HepG2 (cell line): ENCODE measurements around the gene MAP3K3. TPM values are rescaled to one million over a fixed set of nuclear protein-coding genes. Genes with fewer than 3 reads are reported as not detected.

Experiments used
- CBX1 ChIP-seq: IDR thresholded peaks from one replicate; pipeline ENCODE4 v1.6.1; 2016; ENCODE audit warnings: antibody characterized with exemption, low read depth
- CCAR2 ChIP-seq: fragments of 200-400 bp; formaldehyde crosslinking; optimal IDR thresholded peaks from 2 replicates; pipeline ENCODE3; 2018; ENCODE audit warnings: low read depth, mild to moderate bottlenecking, low read length, moderate library complexity
- EED ChIP-seq: sonication (generic); formaldehyde crosslinking; IDR thresholded peaks from 2 replicates; pipeline ENCODE4 v1.5.0; 2020; ENCODE audit warnings: mild to moderate bottlenecking, missing genetic modification reagents
- KLF6 ChIP-seq: IDR thresholded peaks from 2 replicates; pipeline ENCODE4 v1.8.0; 2016; ENCODE audit warnings: missing biosample characterization, missing genetic modification reagents
- NFKB2 ChIP-seq: sonication (generic); formaldehyde crosslinking; IDR thresholded peaks from 2 replicates; pipeline ENCODE4 v1.4.0; 2020; ENCODE audit warnings: missing genetic modification reagents, borderline replicate concordance
- TCF7L2 ChIP-seq: IDR thresholded peaks from 2 replicates; pipeline ENCODE4 v1.6.1; 2011; ENCODE audit warnings: mild to moderate bottlenecking, low read depth, low read length, moderate library complexity
- YY1 ChIP-seq: IDR thresholded peaks from 2 replicates; pipeline ENCODE4 v1.6.1; 2011; ENCODE audit warnings: low read length, low read depth, moderate library complexity, mild to moderate bottlenecking; ENCODE audit not compliant: insufficient read depth, insufficient replicate concordance
- ZNF253 ChIP-seq: sonication (generic); formaldehyde crosslinking; IDR thresholded peaks from 2 replicates; pipeline ENCODE4 v1.8.0; 2022; ENCODE audit warnings: mild to moderate bottlenecking, missing genetic modification reagents, borderline replicate concordance
- ZNF672 ChIP-seq: sonication (generic); formaldehyde crosslinking; IDR thresholded peaks from 2 replicates; pipeline ENCODE4 v1.8.1; 2022; ENCODE audit warnings: missing genetic modification reagents
- polyA plus RNA-seq, 8 experiments: library from polyadenylated mRNA; depleted of rRNA in 3 of 8; stranded (reverse) in 7 of 8; unstranded in 1 of 8; fragments of >200 nt; fragmentation: Illumina TruSeq in 4 of 8; extraction: Trizol in 4 of 8; gene quantifications; 2 replicates each; pipeline versions ENCODE4 v1.2.1 to v1.2.3, GENCODE V29; 2011 to 2016; ENCODE audit warnings: low read depth in 4 of 8, missing spikeins in 1 of 8, mixed read lengths in 1 of 8; ENCODE audit not compliant: insufficient read depth in 1 of 8
- total RNA-seq, 5 experiments: library from RNA; depleted of rRNA; stranded (reverse); fragments of >200 nt; fragmentation: Illumina TruSeq; extraction: Trizol; gene quantifications; 2 replicates each; pipeline ENCODE4 v1.2.3, GENCODE V29; 2016; ENCODE audit warnings: low read depth in 1 of 5
- TF ChIP-seq, protein P1 (sequence below): IDR thresholded peaks from 2 replicates; pipeline ENCODE4 v1.6.1; 2012; ENCODE audit warnings: low read length, improper control_type of control experiment
- TF ChIP-seq, protein P2 (sequence below): sonication (generic); formaldehyde crosslinking; IDR thresholded peaks from 2 replicates; pipeline ENCODE4 v1.5.1; 2020; ENCODE audit warnings: missing genetic modification reagents, mild to moderate bottlenecking, borderline replicate concordance
- TF ChIP-seq, protein P3 (sequence below): sonication (generic); formaldehyde crosslinking; IDR thresholded peaks from 2 replicates; pipeline ENCODE4 v1.5.0; 2020; ENCODE audit warnings: mild to moderate bottlenecking, missing genetic modification reagents
- TF ChIP-seq, protein P4 (sequence below): sonication (generic); formaldehyde crosslinking; IDR thresholded peaks from 2 replicates; pipeline ENCODE4 v1.4.0; 2020; ENCODE audit warnings: missing genetic modification reagents

MAP3K3 gene
- total and polyA plus RNA-seq, 2 of the 13 experiments (the other 11 are each of a cell fraction or from before 2014, with no cell fraction given): 17.7 to 21.8 TPM

DNA sequence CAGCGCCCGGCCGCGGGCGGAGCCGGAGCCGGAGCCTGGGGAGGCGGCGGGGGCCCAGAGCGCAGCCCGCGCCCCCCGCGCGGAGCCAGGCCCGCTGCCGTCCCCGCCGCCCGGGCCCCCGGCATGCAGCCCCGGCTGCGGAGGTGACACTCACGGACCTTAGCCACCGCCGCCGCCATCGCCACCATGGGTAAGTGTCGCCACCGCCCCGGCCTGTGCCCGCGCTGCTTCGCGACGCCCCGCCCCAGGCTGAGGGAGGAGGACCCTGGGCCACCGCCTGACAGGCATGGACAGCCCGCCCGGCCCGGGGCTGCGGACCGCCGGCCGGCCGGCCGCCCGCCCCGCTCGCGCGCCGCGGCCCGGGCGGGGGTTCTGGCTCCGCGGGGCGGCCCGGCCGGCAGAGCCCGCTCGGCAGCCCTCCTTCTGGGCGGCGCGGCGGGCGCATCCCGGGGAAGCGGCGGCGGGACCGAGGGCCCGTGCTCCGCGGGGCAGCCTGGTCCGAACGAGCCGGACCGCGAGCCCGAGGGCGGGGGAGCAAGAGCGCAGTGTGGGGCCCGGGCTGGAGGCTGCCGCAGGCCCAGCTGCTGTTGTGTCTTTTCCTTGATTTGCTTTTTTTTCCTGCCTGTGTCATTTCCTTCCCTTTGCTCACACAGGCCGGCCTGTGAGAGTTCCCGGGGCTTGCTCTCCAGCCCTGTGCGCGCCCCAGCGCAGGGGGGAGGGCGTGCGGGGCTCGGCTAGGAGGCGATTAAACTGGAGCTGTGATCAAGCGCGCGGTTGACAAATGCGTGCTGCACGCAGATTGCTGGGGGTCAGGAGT, 565 bp downstream of the MAP3K3 start (continued):
- TF ChIP-seq, protein P1, sequence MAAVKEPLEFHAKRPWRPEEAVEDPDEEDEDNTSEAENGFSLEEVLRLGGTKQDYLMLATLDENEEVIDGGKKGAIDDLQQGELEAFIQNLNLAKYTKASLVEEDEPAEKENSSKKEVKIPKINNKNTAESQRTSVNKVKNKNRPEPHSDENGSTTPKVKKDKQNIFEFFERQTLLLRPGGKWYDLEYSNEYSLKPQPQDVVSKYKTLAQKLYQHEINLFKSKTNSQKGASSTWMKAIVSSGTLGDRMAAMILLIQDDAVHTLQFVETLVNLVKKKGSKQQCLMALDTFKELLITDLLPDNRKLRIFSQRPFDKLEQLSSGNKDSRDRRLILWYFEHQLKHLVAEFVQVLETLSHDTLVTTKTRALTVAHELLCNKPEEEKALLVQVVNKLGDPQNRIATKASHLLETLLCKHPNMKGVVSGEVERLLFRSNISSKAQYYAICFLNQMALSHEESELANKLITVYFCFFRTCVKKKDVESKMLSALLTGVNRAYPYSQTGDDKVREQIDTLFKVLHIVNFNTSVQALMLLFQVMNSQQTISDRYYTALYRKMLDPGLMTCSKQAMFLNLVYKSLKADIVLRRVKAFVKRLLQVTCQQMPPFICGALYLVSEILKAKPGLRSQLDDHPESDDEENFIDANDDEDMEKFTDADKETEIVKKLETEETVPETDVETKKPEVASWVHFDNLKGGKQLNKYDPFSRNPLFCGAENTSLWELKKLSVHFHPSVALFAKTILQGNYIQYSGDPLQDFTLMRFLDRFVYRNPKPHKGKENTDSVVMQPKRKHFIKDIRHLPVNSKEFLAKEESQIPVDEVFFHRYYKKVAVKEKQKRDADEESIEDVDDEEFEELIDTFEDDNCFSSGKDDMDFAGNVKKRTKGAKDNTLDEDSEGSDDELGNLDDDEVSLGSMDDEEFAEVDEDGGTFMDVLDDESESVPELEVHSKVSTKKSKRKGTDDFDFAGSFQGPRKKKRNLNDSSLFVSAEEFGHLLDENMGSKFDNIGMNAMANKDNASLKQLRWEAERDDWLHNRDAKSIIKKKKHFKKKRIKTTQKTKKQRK: no peak
- TF ChIP-seq ZNF253 (CRISPR knock-in tag) (no peak), NFKB2 (CRISPR knock-in tag) (no peak), EED (CRISPR knock-in tag) (no peak), ZNF672 (CRISPR knock-in tag) (no peak), CBX1 (no peak), YY1 (peak; percentile 62), CCAR2 (no peak), KLF6 (CRISPR knock-in tag) (no peak; the same call in 1 of the 2 replicates), TCF7L2 (no peak)
- TF ChIP-seq, protein P2, sequence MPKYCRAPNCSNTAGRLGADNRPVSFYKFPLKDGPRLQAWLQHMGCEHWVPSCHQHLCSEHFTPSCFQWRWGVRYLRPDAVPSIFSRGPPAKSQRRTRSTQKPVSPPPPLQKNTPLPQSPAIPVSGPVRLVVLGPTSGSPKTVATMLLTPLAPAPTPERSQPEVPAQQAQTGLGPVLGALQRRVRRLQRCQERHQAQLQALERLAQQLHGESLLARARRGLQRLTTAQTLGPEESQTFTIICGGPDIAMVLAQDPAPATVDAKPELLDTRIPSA (CRISPR knock-in tag): no peak
- TF ChIP-seq, protein P3, sequence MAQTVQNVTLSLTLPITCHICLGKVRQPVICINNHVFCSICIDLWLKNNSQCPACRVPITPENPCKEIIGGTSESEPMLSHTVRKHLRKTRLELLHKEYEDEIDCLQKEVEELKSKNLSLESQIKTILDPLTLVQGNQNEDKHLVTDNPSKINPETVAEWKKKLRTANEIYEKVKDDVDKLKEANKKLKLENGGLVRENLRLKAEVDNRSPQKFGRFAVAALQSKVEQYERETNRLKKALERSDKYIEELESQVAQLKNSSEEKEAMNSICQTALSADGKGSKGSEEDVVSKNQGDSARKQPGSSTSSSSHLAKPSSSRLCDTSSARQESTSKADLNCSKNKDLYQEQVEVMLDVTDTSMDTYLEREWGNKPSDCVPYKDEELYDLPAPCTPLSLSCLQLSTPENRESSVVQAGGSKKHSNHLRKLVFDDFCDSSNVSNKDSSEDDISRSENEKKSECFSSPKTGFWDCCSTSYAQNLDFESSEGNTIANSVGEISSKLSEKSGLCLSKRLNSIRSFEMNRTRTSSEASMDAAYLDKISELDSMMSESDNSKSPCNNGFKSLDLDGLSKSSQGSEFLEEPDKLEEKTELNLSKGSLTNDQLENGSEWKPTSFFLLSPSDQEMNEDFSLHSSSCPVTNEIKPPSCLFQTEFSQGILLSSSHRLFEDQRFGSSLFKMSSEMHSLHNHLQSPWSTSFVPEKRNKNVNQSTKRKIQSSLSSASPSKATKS (CRISPR knock-in tag): no peak
- TF ChIP-seq, protein P4, sequence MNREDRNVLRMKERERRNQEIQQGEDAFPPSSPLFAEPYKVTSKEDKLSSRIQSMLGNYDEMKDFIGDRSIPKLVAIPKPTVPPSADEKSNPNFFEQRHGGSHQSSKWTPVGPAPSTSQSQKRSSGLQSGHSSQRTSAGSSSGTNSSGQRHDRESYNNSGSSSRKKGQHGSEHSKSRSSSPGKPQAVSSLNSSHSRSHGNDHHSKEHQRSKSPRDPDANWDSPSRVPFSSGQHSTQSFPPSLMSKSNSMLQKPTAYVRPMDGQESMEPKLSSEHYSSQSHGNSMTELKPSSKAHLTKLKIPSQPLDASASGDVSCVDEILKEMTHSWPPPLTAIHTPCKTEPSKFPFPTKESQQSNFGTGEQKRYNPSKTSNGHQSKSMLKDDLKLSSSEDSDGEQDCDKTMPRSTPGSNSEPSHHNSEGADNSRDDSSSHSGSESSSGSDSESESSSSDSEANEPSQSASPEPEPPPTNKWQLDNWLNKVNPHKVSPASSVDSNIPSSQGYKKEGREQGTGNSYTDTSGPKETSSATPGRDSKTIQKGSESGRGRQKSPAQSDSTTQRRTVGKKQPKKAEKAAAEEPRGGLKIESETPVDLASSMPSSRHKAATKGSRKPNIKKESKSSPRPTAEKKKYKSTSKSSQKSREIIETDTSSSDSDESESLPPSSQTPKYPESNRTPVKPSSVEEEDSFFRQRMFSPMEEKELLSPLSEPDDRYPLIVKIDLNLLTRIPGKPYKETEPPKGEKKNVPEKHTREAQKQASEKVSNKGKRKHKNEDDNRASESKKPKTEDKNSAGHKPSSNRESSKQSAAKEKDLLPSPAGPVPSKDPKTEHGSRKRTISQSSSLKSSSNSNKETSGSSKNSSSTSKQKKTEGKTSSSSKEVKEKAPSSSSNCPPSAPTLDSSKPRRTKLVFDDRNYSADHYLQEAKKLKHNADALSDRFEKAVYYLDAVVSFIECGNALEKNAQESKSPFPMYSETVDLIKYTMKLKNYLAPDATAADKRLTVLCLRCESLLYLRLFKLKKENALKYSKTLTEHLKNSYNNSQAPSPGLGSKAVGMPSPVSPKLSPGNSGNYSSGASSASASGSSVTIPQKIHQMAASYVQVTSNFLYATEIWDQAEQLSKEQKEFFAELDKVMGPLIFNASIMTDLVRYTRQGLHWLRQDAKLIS (CRISPR knock-in tag): no peak
